AG04449 (cell line): Measurements from ENCODE around the gene ITPR2.

ENCODE experiments used
- CTCF ChIA-PET: fragments of 350-600 bp; formaldehyde crosslinking; extraction: SDS; loops from one replicate; lab custom pipeline; 2021; ENCODE audit warnings: antibody characterized with exemption; lab: Yijun Ruan, JAX
- POLR2A ChIA-PET: fragments of 400-600, 350-600 bp; formaldehyde crosslinking; extraction: SDS; loops from one replicate; lab custom pipeline; 2020; ENCODE audit warnings: antibody characterized with exemption, inconsistent platforms; lab: Yijun Ruan, JAX
- DNase-seq: peaks from one replicate; pipeline ENCODE4 v3.0.0-alpha.2; 2010; ENCODE audit warnings: low read depth, low spot score
- H3K4me3 ChIP-seq: 2 replicates; pipeline ENCODE4 v1.5.1; 2011; ENCODE audit warnings: low read depth, mild to moderate bottlenecking, control low read depth, low read length
- CTCF ChIP-seq: IDR thresholded peaks from one replicate; pipeline ENCODE4 v1.5.1; 2011; ENCODE audit warnings: mild to moderate bottlenecking, moderate library complexity, low read length, control low read depth, inconsistent platforms; ENCODE audit not compliant: insufficient read depth; ENCODE audit errors: missing control alignments

Gene ITPR2

GRCh38 chr12:26293612-26294011, 539.4 kb downstream of the ITPR2 start:
- no peak for DNase-seq
- TF ChIP-seq CTCF = no peak

GRCh38 chr12:26292596-26292995, 540.4 kb downstream of the ITPR2 start:
- no peak for TF ChIP-seq CTCF
- H3K4me3 ChIP-seq = no peak overlapping the region
- DNase-seq = no peak
- CTCF ChIA-PET = interaction anchor here (0.7 kb wide), 1 partner anchor 14 kb away, joined by 3 read pairs; no protein-coding TSS in a partner anchor
- POLR2A ChIA-PET = no interaction called here

More at GRCh38 chr12:26293612-26294011, 539.4 kb downstream of the ITPR2 start:
- POLR2A ChIA-PET = no interaction called here
- CTCF ChIA-PET = no interaction called here
- H3K4me3 ChIP-seq = no peak overlapping the region

- ChIA-PET CTCF (no interaction called here), POLR2A (no interaction called here)
- no peak overlapping the region for H3K4me3 ChIP-seq
- TF ChIP-seq CTCF = no peak
- no peak for DNase-seq
These were observed 542.4 kb downstream of the ITPR2 start for GRCh38 chr12:26290565-26290964.

GRCh38 chr12:26287671-26288381, 545.2 kb downstream of the ITPR2 start:
- DNase-seq = no peak
- TF ChIP-seq CTCF = no peak
- CTCF ChIA-PET = interaction anchor here (1.0 to 1.5 kb wide), 3 partner anchors 11 to 190 kb away, joined by 3 to 6 read pairs (median 3); no protein-coding TSS in a partner anchor
- POLR2A ChIA-PET = no interaction called here
- no peak overlapping the region for H3K4me3 ChIP-seq
